HEK293 (cell line): Measurements from ENCODE around the gene TAGLN.
A peak's percentile ranks its signal among the peaks of the same experiment; 100 is the strongest.

Source experiments
- CTCF ChIA-PET: fragments of 350-600 bp; formaldehyde crosslinking; extraction: SDS; loops from one replicate; lab custom pipeline; 2021; ENCODE audit warnings: antibody characterized with exemption; lab: Yijun Ruan, JAX
- POLR2A ChIA-PET: fragments of 300-600 bp; formaldehyde crosslinking; extraction: SDS; loops from one replicate; lab custom pipeline; 2020; ENCODE audit warnings: antibody characterized with exemption, inconsistent platforms; lab: Yijun Ruan, JAX
- H3K27ac ChIP-seq: fragments of 200-500 bp; sonication (Bioruptor generic); 2 replicates; pipeline ENCODE4 v1.5.1; 2014; ENCODE audit warnings: low read depth, low read length, control low read depth, inconsistent platforms; ENCODE audit errors: extremely low read depth
- H3K36me3 ChIP-seq, 2 experiments: fragments of 200-500 bp in 1 of 2; sonication (Bioruptor generic) in 1 of 2; 1 replicate in 1 of 2; 2 replicates in 1 of 2; pipeline ENCODE4 v1.5.1; 2014 to 2017; ENCODE audit warnings: inconsistent platforms in 2 of 2, low read length in 2 of 2; ENCODE audit not compliant: control insufficient read depth in 2 of 2, insufficient read depth in 1 of 2
- H3K4me1 ChIP-seq: fragments of 200-500 bp; sonication (Bioruptor generic); 2 replicates; pipeline ENCODE4 v1.5.1; 2014; ENCODE audit warnings: mild to moderate bottlenecking, low read length, inconsistent platforms; ENCODE audit not compliant: control insufficient read depth, insufficient read depth
- H3K4me3 ChIP-seq: 2 replicates; pipeline ENCODE4 v1.5.1; 2011; ENCODE audit warnings: low read depth, mild to moderate bottlenecking, control low read depth, low read length, moderate library complexity
- H3K9me3 ChIP-seq: fragments of 200-500 bp; sonication (Bioruptor generic); 2 replicates; pipeline ENCODE4 v1.5.1; 2014; ENCODE audit warnings: low read depth, low read length, inconsistent platforms; ENCODE audit not compliant: control insufficient read depth, insufficient read depth
- ELK4 ChIP-seq: IDR thresholded peaks from 2 replicates; pipeline ENCODE4 v1.6.1; 2011; ENCODE audit warnings: mild to moderate bottlenecking, low read depth, low read length, borderline replicate concordance
- KLF16 ChIP-seq: fragments of 450-650 bp; formaldehyde crosslinking; IDR thresholded peaks from 2 replicates; pipeline ENCODE4 v1.5.1; 2017; ENCODE audit warnings: missing biosample characterization, missing genetic modification characterization
- KLF9 ChIP-seq: fragments of 450-650 bp; formaldehyde crosslinking; IDR thresholded peaks from 2 replicates; pipeline ENCODE4 v1.5.1; 2016; ENCODE audit warnings: missing biosample characterization, missing genetic modification characterization, low read depth
- MZF1 ChIP-seq: fragments of 450-650 bp; formaldehyde crosslinking; IDR thresholded peaks from 2 replicates; pipeline ENCODE4 v1.5.1; 2017; ENCODE audit warnings: missing biosample characterization, missing genetic modification characterization, borderline replicate concordance
- YY2 ChIP-seq: fragments of 450-650 bp; formaldehyde crosslinking; IDR thresholded peaks from 2 replicates; pipeline ENCODE4 v1.5.1; 2016; ENCODE audit warnings: missing biosample characterization, missing genetic modification characterization
- ZBTB44 ChIP-seq: fragments of 450-650 bp; IDR thresholded peaks from 2 replicates; pipeline ENCODE4 v1.5.1; 2018; ENCODE audit warnings: missing biosample characterization, mild to moderate bottlenecking, missing genetic modification characterization
- ZFP3 ChIP-seq: fragments of 450-650 bp; formaldehyde crosslinking; IDR thresholded peaks from 2 replicates; pipeline ENCODE4 v1.5.1; 2016; ENCODE audit warnings: low read depth, missing biosample characterization, missing genetic modification characterization
- ZNF121 ChIP-seq: fragments of 450-650 bp; formaldehyde crosslinking; IDR thresholded peaks from 2 replicates; pipeline ENCODE4 v1.5.1; 2016; ENCODE audit warnings: missing biosample characterization, missing genetic modification characterization
- ZNF148 ChIP-seq: fragments of 450-650 bp; formaldehyde crosslinking; IDR thresholded peaks from 2 replicates; pipeline ENCODE4 v1.5.0; 2017; ENCODE audit warnings: missing biosample characterization, missing genetic modification characterization, borderline replicate concordance
- ZNF239 ChIP-seq: fragments of 450-650 bp; formaldehyde crosslinking; IDR thresholded peaks from 2 replicates; pipeline ENCODE4 v1.5.1; 2016; ENCODE audit warnings: missing biosample characterization, missing genetic modification characterization
- ZNF629 ChIP-seq: fragments of 450-650 bp; formaldehyde crosslinking; IDR thresholded peaks from 2 replicates; pipeline ENCODE4 v1.5.1; 2017; ENCODE audit warnings: missing biosample characterization, missing genetic modification characterization
- ZNF639 ChIP-seq: fragments of 450-650 bp; formaldehyde crosslinking; IDR thresholded peaks from 2 replicates; pipeline ENCODE4 v1.5.1; 2016; ENCODE audit warnings: missing biosample characterization, missing genetic modification characterization
- ZNF664 ChIP-seq: fragments of 450-650 bp; formaldehyde crosslinking; IDR thresholded peaks from 2 replicates; pipeline ENCODE4 v1.5.1; 2016; ENCODE audit warnings: missing biosample characterization, missing genetic modification characterization
- ZNF670 ChIP-seq: fragments of 450-650 bp; formaldehyde crosslinking; IDR thresholded peaks from 2 replicates; pipeline ENCODE4 v1.5.1; 2016; ENCODE audit warnings: missing biosample characterization, missing genetic modification characterization, low read depth
- ZNF677 ChIP-seq: fragments of 450-650 bp; IDR thresholded peaks from 2 replicates; pipeline ENCODE4 v1.5.0; 2018; ENCODE audit warnings: missing biosample characterization, mild to moderate bottlenecking, missing genetic modification characterization, moderate library complexity
- ZNF785 ChIP-seq: fragments of 450-650 bp; formaldehyde crosslinking; IDR thresholded peaks from 2 replicates; pipeline ENCODE4 v1.5.1; 2016; ENCODE audit warnings: missing biosample characterization, missing genetic modification characterization
- ZNF792 ChIP-seq: fragments of 450-650 bp; formaldehyde crosslinking; IDR thresholded peaks from 2 replicates; pipeline ENCODE4 v1.5.1; 2016; ENCODE audit warnings: missing biosample characterization, missing genetic modification characterization

The TAGLN gene

GRCh38 chr11:117154468-117154867, 44.7 kb upstream of the TAGLN start:
- Histone ChIP-seq H3K4me3 (no peak overlapping the region), H3K4me1 (no peaks in the 10 kb centered on the region), H3K27ac (no peak overlapping the region), H3K36me3 (peaks cover 23 to 68% of the 10 kb centered on the region in 2 experiments; a peak in 2 of 3 replicates), H3K9me3 (no peaks in the 10 kb centered on the region)
- ChIA-PET POLR2A (no interaction called here), CTCF (no interaction called here)
- TF ChIP-seq ZNF639 (tag by site-specific recombination) (no peak), ZNF121 (peak; percentile 71; the same call in 1 of the 2 replicates), ZNF785 (tag by site-specific recombination) (no peak), ZFP3 (tag by site-specific recombination) (no peak), ZNF677 (tag by site-specific recombination) (no peak)
- TF ChIP-seq, all 188 proteins: peak for 1

- Histone ChIP-seq H3K27ac (no peak overlapping the region), H3K4me3 (no peak overlapping the region), H3K36me3 (peaks cover 28 to 82% of the 10 kb centered on the region in 2 experiments; a peak in 2 of 3 replicates), H3K4me1 (no peaks in the 10 kb centered on the region), H3K9me3 (no peaks in the 10 kb centered on the region)
- ChIA-PET CTCF (interaction anchor here (0.6 to 1.2 kb wide), 5 partner anchors 23 to 1248 kb away, joined by 3 to 4 read pairs (median 3); no protein-coding TSS in a partner anchor), POLR2A (interaction anchor here (1.3 kb wide), 1 partner anchor 21 kb away, joined by 3 read pairs; the partner anchor contains the start of gene SIDT2)
- TF ChIP-seq KLF16 (tag by site-specific recombination), result no peak
- no peak for TF ChIP-seq ELK4
- 0 out of 2 replicates have a peak, but pooled peaks have one; percentile 52 for TF ChIP-seq ZNF121
- no peak for TF ChIP-seq ZNF670 (tag by site-specific recombination)
- TF ChIP-seq ZNF629 (tag by site-specific recombination), result no peak
- no peak for TF ChIP-seq ZNF239 (tag by site-specific recombination)
- TF ChIP-seq ZNF664, result no peak
- TF ChIP-seq ZBTB44, result no peak
Measured at GRCh38 chr11:117157507-117157906, 41.7 kb upstream of the TAGLN start.

- no peaks in the 10 kb centered on the region for H3K9me3 ChIP-seq
- POLR2A ChIA-PET, result interaction anchor here (2.1 kb wide), 1 partner anchor 19 kb away, joined by 8 read pairs; the partner anchor contains the start of gene SIDT2
- TF ChIP-seq MZF1 (tag by site-specific recombination) (no peak), ZNF148 (no peak), ZFP3 (tag by site-specific recombination) (no peak), KLF9 (no peak), ZNF792 (tag by site-specific recombination) (no peak), ZNF677 (tag by site-specific recombination) (no peak), YY2 (tag by site-specific recombination) (no peak)
- TF ChIP-seq, all 188 proteins: peak for 0
- CTCF ChIA-PET, result interaction anchor here (0.5 to 1.8 kb wide), 2 partner anchors 12 to 45 kb away, joined by 3 to 5 read pairs; no protein-coding TSS in a partner anchor
- H3K27ac ChIP-seq, result no peak overlapping the region
- no peak overlapping the region for H3K4me3 ChIP-seq
- no peaks in the 10 kb centered on the region for H3K4me1 ChIP-seq
- peaks cover 29 to 82% of the 10 kb centered on the region in 2 experiments for H3K36me3 ChIP-seq
Measured at GRCh38 chr11:117159892-117160291, 39.3 kb upstream of the TAGLN start.
